SK-N-SH treated with all-trans-retinoic acid at 6 μM for 48 hours (cell line): ENCODE measurements around the gene THEMIS.
"Not testable (repeated sequence)": the region's sequence is repeated elsewhere in the genome, so short reads cannot be mapped to it uniquely, and the experiment has no call there.

ENCODE experiments used
- ATAC-seq: fragments of 200-7000 bp; cut with Tn5 transposase; 3 replicates; pipeline ENCODE4 v1.9.1; 2020; ENCODE audit warnings: mild to moderate bottlenecking, moderate library complexity
- ARNTL ChIP-seq: fragments of 450-650 bp; formaldehyde crosslinking; IDR thresholded peaks from 2 replicates; pipeline ENCODE4 v1.5.0; 2020; ENCODE audit warnings: low read depth, mild to moderate bottlenecking, moderate library complexity, borderline replicate concordance
- BACH2 ChIP-seq: fragments of 250-450 bp; sonication (Bioruptor Pico); IDR thresholded peaks from 2 replicates; pipeline ENCODE4 v1.9.0; 2021; ENCODE audit warnings: mild to moderate bottlenecking, borderline replicate concordance
- CSDC2 ChIP-seq: fragments of 250-450 bp; sonication (Bioruptor Pico); IDR thresholded peaks from 2 replicates; pipeline ENCODE4 v1.5.0; 2020; ENCODE audit warnings: mild to moderate bottlenecking, moderate library complexity
- ESRRG ChIP-seq: fragments of 250-450 bp; sonication (Bioruptor Pico); IDR thresholded peaks from 2 replicates; pipeline ENCODE4 v1.6.1; 2021; ENCODE audit warnings: mild to moderate bottlenecking
- GLIS3 ChIP-seq: fragments of 250-450 bp; sonication (Bioruptor Pico); IDR thresholded peaks from 2 replicates; pipeline ENCODE4 v1.5.0; 2020; ENCODE audit warnings: mild to moderate bottlenecking, moderate library complexity
- ISL1 ChIP-seq: fragments of 250-450 bp; sonication (Bioruptor Pico); IDR thresholded peaks from 2 replicates; pipeline ENCODE4 v2.1.2; 2022; ENCODE audit warnings: mild to moderate bottlenecking, moderate library complexity
- OSR1 ChIP-seq: fragments of 250-450 bp; sonication (Bioruptor Pico); IDR thresholded peaks from 2 replicates; pipeline ENCODE4 v1.8.0; 2022; ENCODE audit warnings: moderate library complexity, mild to moderate bottlenecking, inconsistent platforms
- PPARA ChIP-seq: fragments of 250-450 bp; sonication (Bioruptor Pico); IDR thresholded peaks from 2 replicates; pipeline ENCODE4 v1.5.0; 2020; ENCODE audit warnings: mild to moderate bottlenecking, borderline replicate concordance
- RARB ChIP-seq: fragments of 250-450 bp; sonication (Bioruptor Pico); IDR thresholded peaks from 2 replicates; pipeline ENCODE4 v1.8.0; 2021; ENCODE audit warnings: mild to moderate bottlenecking, moderate library complexity
- SNAI2 ChIP-seq: fragments of 250-450 bp; sonication (Bioruptor Pico); IDR thresholded peaks from 2 replicates; pipeline ENCODE4 v1.5.0; 2020; ENCODE audit warnings: mild to moderate bottlenecking, moderate library complexity
- TCF4 ChIP-seq: fragments of 250-450 bp; sonication (Bioruptor Pico); IDR thresholded peaks from 2 replicates; pipeline ENCODE4 v1.8.0; 2021; ENCODE audit warnings: mild to moderate bottlenecking, moderate library complexity, borderline replicate concordance
- TOX ChIP-seq: fragments of 250-450 bp; sonication (Bioruptor Pico); IDR thresholded peaks from 2 replicates; pipeline ENCODE4 v1.8.0; 2021; ENCODE audit warnings: mild to moderate bottlenecking, moderate library complexity, borderline replicate concordance
- ZC3H10 ChIP-seq: fragments of 250-450 bp; sonication (Bioruptor Pico); IDR thresholded peaks from 2 replicates; pipeline ENCODE4 v1.5.1; 2021; ENCODE audit warnings: mild to moderate bottlenecking, moderate library complexity
- ZFP3 ChIP-seq: fragments of 250-450 bp; sonication (Bioruptor Pico); IDR thresholded peaks from 2 replicates; pipeline ENCODE4 v1.5.0; 2020; ENCODE audit warnings: mild to moderate bottlenecking, moderate library complexity
- ZFP30 ChIP-seq: fragments of 450-650 bp; formaldehyde crosslinking; IDR thresholded peaks from 2 replicates; pipeline ENCODE4 v1.5.0; 2022; ENCODE audit warnings: mild to moderate bottlenecking, moderate library complexity
- ZNF565 ChIP-seq: fragments of 450-650 bp; formaldehyde crosslinking; conservative IDR thresholded peaks from 2 replicates; pipeline ENCODE4 v1.5.0; 2020; ENCODE audit warnings: low read depth, mild to moderate bottlenecking, moderate library complexity
- ZNF70 ChIP-seq: fragments of 450-650 bp; formaldehyde crosslinking; IDR thresholded peaks from 2 replicates; pipeline ENCODE4 v1.5.0; 2020; ENCODE audit warnings: mild to moderate bottlenecking, moderate library complexity
- TF ChIP-seq, protein P1 (sequence below): fragments of 250-450 bp; sonication (Bioruptor Pico); IDR thresholded peaks from 2 replicates; pipeline ENCODE4 v1.5.1; 2021; ENCODE audit warnings: mild to moderate bottlenecking, moderate library complexity
- TF ChIP-seq, protein P2 (sequence below): fragments of 250-450 bp; sonication (Bioruptor Pico); IDR thresholded peaks from 2 replicates; pipeline ENCODE4 v1.5.1; 2020; ENCODE audit warnings: low read depth, mild to moderate bottlenecking, moderate library complexity
- TF ChIP-seq, protein P3 (sequence below): fragments of 250-450 bp; sonication (Bioruptor Pico); IDR thresholded peaks from 2 replicates; pipeline ENCODE4 v1.8.0; 2021; ENCODE audit warnings: low read depth, mild to moderate bottlenecking, moderate library complexity, borderline replicate concordance

THEMIS gene

DNA sequence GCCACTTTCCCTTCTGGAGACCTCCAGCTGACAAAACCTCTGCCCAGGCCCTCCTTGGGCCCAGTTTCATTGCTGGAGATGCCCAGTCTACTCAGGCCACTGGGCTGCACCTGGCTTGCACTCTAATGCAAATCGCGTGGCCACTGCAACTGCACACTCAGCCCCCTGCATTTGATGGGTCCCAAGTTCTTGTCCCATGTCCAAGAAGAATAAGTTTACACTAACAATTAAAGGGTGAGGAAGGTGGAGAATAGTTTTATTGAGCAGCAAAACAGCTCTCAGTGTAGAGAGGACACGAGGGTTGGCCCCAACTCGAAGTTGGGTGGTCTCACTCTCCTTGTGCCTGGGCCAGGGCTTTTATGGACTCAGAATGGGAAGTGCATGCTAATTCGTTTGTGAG lies 31.9 kb upstream of the THEMIS start:
- no peak for ATAC-seq
- TF ChIP-seq ARNTL (CRISPR knock-in tag), result no peak
- TF ChIP-seq CSDC2 (CRISPR knock-in tag), result no peak
- TF ChIP-seq ZNF565, result no peak
- TF ChIP-seq TCF4 (CRISPR knock-in tag), result no peak
- TF ChIP-seq ZFP30 (CRISPR knock-in tag), result no peak
- TF ChIP-seq PPARA, result no peak
- TF ChIP-seq, protein P1, sequence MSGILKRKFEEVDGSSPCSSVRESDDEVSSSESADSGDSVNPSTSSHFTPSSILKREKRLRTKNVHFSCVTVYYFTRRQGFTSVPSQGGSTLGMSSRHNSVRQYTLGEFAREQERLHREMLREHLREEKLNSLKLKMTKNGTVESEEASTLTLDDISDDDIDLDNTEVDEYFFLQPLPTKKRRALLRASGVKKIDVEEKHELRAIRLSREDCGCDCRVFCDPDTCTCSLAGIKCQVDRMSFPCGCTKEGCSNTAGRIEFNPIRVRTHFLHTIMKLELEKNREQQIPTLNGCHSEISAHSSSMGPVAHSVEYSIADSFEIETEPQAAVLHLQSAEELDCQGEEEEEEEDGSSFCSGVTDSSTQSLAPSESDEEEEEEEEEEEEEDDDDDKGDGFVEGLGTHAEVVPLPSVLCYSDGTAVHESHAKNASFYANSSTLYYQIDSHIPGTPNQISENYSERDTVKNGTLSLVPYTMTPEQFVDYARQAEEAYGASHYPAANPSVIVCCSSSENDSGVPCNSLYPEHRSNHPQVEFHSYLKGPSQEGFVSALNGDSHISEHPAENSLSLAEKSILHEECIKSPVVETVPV (CRISPR knock-in tag), result no peak
- no peak for TF ChIP-seq BACH2 (CRISPR knock-in tag)
- TF ChIP-seq GLIS3 (CRISPR knock-in tag), result no peak

DNA sequence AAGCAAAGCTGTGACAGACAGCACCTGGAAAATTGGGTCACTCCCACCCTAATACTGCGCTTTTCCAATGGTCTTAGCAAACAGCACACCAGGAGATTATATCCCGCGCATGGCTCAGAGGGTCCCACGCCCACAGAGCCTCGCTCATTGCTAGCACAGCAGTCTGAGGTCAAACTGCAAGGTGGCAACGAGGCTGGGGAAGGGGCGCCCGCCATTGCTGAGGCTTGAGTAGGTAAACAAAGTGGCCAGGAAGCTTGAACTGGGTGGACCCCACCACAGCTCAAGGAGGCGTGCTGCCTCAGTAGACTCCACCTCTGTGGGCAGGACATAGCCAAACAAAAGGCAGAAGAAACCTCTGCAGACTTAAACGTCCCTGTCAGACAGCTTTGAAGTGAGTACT lies 25.6 kb upstream of the THEMIS start:
- ATAC-seq, result not testable (repeated sequence)

DNA sequence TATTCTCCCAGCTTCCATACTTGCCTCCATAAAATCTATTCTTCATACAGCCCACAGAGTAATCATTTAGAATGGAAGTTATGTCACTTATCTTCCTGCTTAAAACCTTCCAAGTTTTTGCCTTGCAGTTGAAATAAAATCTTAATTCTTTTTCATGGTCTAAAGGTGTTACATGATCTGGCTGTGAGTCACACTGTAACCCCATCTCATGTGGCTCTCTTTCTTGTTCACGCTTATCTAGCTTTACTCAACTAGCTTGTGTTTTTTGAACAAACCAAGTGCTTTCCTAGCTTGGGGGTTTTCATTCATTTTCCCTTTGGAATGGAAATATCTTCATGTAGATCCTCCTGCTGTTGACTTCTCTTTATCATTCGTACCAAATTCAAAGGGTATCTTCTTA lies 23.6 kb upstream of the THEMIS start:
- TF ChIP-seq ESRRG (CRISPR knock-in tag) (no peak), ZNF70 (CRISPR knock-in tag) (no peak), OSR1 (no peak), BACH2 (CRISPR knock-in tag) (no peak), TCF4 (CRISPR knock-in tag) (no peak), ZC3H10 (CRISPR knock-in tag) (no peak), ZFP3 (CRISPR knock-in tag) (no peak), RARB (CRISPR knock-in tag) (no peak)
- TF ChIP-seq, protein P2, sequence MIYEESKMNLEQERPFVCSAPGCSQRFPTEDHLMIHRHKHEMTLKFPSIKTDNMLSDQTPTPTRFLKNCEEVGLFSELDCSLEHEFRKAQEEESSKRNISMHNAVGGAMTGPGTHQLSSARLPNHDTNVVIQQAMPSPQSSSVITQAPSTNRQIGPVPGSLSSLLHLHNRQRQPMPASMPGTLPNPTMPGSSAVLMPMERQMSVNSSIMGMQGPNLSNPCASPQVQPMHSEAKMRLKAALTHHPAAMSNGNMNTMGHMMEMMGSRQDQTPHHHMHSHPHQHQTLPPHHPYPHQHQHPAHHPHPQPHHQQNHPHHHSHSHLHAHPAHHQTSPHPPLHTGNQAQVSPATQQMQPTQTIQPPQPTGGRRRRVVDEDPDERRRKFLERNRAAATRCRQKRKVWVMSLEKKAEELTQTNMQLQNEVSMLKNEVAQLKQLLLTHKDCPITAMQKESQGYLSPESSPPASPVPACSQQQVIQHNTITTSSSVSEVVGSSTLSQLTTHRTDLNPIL (CRISPR knock-in tag), result no peak
- TF ChIP-seq, protein P1 (CRISPR knock-in tag), result no peak
- ATAC-seq, result no peak

DNA sequence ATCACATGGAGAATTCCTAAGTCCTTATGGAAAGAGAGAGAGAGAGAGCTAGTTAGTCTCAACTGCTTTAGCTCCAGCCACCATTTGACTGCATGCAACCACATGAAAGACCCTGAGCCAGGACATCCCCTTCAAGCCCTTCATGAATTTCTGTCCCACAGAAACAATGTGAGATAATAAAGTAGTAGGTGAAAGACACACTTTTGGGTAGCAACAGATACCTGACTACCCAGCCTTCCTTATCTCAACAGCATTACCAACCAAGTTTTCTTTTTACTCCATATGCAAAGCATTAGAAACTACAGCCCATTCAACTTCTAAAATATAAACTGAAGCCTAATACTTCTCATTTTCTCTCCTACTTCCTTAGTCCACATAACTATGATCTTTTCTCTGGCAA lies 23.2 kb upstream of the THEMIS start:
- no peak for ATAC-seq
- TF ChIP-seq ESRRG (CRISPR knock-in tag) (no peak), CSDC2 (CRISPR knock-in tag) (no peak), ZNF565 (no peak), GLIS3 (CRISPR knock-in tag) (no peak), ZC3H10 (CRISPR knock-in tag) (no peak), OSR1 (no peak), BACH2 (CRISPR knock-in tag) (no peak), ZNF70 (CRISPR knock-in tag) (no peak), PPARA (no peak), TOX (CRISPR knock-in tag) (no peak), TCF4 (CRISPR knock-in tag) (no peak), SNAI2 (no peak), ISL1 (CRISPR knock-in tag) (no peak), ZFP30 (CRISPR knock-in tag) (no peak)
- TF ChIP-seq, protein P3, sequence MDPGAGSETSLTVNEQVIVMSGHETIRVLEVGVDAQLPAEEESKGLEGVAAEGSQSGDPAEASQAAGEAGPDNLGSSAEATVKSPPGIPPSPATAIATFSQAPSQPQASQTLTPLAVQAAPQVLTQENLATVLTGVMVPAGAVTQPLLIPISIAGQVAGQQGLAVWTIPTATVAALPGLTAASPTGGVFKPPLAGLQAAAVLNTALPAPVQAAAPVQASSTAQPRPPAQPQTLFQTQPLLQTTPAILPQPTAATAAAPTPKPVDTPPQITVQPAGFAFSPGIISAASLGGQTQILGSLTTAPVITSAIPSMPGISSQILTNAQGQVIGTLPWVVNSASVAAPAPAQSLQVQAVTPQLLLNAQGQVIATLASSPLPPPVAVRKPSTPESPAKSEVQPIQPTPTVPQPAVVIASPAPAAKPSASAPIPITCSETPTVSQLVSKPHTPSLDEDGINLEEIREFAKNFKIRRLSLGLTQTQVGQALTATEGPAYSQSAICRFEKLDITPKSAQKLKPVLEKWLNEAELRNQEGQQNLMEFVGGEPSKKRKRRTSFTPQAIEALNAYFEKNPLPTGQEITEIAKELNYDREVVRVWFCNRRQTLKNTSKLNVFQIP (CRISPR knock-in tag), result no peak
- TF ChIP-seq, protein P1 (CRISPR knock-in tag), result no peak
